CD14-positive monocyte (primary cell): Measurements from ENCODE around the gene OAF. TPM values are rescaled to one million over a fixed set of nuclear protein-coding genes. Genes with fewer than 3 reads are reported as not detected.

Experiments used
- DNase-seq, 3 donors: peaks; one replicate each; pipeline ENCODE4 v3.0.0-alpha.2; 2011 to 2022
- H2AFZ ChIP-seq: 2 replicates; pipeline ENCODE4 v1.6.0; 2012; ENCODE audit warnings: mild to moderate bottlenecking, low read depth, low read length, inconsistent platforms; ENCODE audit not compliant: insufficient read depth, poor library complexity, severe bottlenecking
- H3K27ac ChIP-seq, 2 donors: 1 replicate in 1 of 2; 2 replicates in 1 of 2; pipeline ENCODE4 v1.5.1; 2012 to 2013; ENCODE audit warnings: low read length in 2 of 2, control low read depth in 1 of 2, inconsistent platforms in 1 of 2, low read depth in 1 of 2, mild to moderate bottlenecking in 1 of 2
- H3K27me3 ChIP-seq, 2 donors: one replicate each; pipeline versions ENCODE4 v1.6.0 to v1.6.1; 2011 to 2013; ENCODE audit warnings: low read length in 2 of 2; ENCODE audit not compliant: control insufficient read depth in 2 of 2, insufficient read depth in 2 of 2
- H3K36me3 ChIP-seq, 2 donors: replicated peaks in 1 of 2; 1 replicate in 1 of 2; 2 replicates in 1 of 2; pipeline versions ENCODE4 v1.5.1 to v1.6.1; 2012 to 2013; ENCODE audit warnings: low read length in 2 of 2, control low read depth in 1 of 2, inconsistent platforms in 1 of 2, mild to moderate bottlenecking in 1 of 2; ENCODE audit not compliant: insufficient read depth in 2 of 2, control insufficient read depth in 1 of 2
- H3K4me1 ChIP-seq, 2 donors: 1 replicate in 1 of 2; 2 replicates in 1 of 2; pipeline versions ENCODE4 v1.5.1 to v1.6.1; 2012 to 2013; ENCODE audit warnings: low read length in 2 of 2, control low read depth in 1 of 2, inconsistent platforms in 1 of 2, mild to moderate bottlenecking in 1 of 2, moderate library complexity in 1 of 2; ENCODE audit not compliant: insufficient read depth in 2 of 2, control insufficient read depth in 1 of 2
- H3K4me2 ChIP-seq: replicated peaks from 2 replicates; pipeline ENCODE3; 2012; ENCODE audit warnings: low read length, moderate library complexity, mild to moderate bottlenecking; ENCODE audit not compliant: poor library complexity, severe bottlenecking; ENCODE audit errors: extremely low read depth
- H3K4me3 ChIP-seq, 3 experiments: fragments of 200-600 bp in 1 of 3; sonication (generic) in 1 of 3; replicated peaks in 1 of 3; 1 replicate in 2 of 3; 2 replicates in 1 of 3; pipeline ENCODE4 v1.5.1; 2011 to 2013; ENCODE audit warnings: low read length in 3 of 3, mild to moderate bottlenecking in 3 of 3, control low read depth in 2 of 3, low read depth in 2 of 3, inconsistent platforms in 1 of 3, moderate library complexity in 1 of 3
- H3K79me2 ChIP-seq: 2 replicates; pipeline ENCODE4 v1.6.0; 2012; ENCODE audit warnings: mild to moderate bottlenecking, control low read depth, inconsistent platforms, low read length, moderate library complexity; ENCODE audit not compliant: insufficient read depth
- H3K9ac ChIP-seq: 2 replicates; pipeline ENCODE4 v1.6.0; 2017; ENCODE audit warnings: low read length, mild to moderate bottlenecking; ENCODE audit not compliant: insufficient read depth, poor library complexity, severe bottlenecking
- H3K9me3 ChIP-seq, 2 donors: replicated peaks in 1 of 2; 1 replicate in 1 of 2; 2 replicates in 1 of 2; pipeline versions ENCODE4 v1.5.1 to v1.6.1; 2012 to 2013; ENCODE audit warnings: low read length in 2 of 2, control low read depth in 1 of 2; ENCODE audit not compliant: control insufficient read depth in 1 of 2, insufficient read depth in 1 of 2
- H4K20me1 ChIP-seq: 2 replicates; pipeline ENCODE4 v1.6.0; 2012; ENCODE audit warnings: mild to moderate bottlenecking, low read length, control low read depth, moderate library complexity; ENCODE audit not compliant: insufficient read depth
- H3K27ac Mint-ChIP-seq, 7 donors: one replicate each; pipeline ENCODE4 v1.8.0; 2020; ENCODE audit warnings: mild to moderate bottlenecking in 7 of 7, mixed read lengths in 7 of 7, moderate library complexity in 6 of 7, inconsistent platforms in 2 of 7
- H3K27me3 Mint-ChIP-seq, 3 donors: one replicate each; pipeline ENCODE4 v1.8.0; 2021 to 2022; ENCODE audit warnings: low read depth in 3 of 3, mild to moderate bottlenecking in 3 of 3, mixed read lengths in 3 of 3, moderate library complexity in 3 of 3, inconsistent platforms in 1 of 3
- H3K36me3 Mint-ChIP-seq, 2 donors: one replicate each; pipeline ENCODE4 v1.8.0; 2020; ENCODE audit warnings: mixed read lengths in 2 of 2, inconsistent platforms in 1 of 2, mild to moderate bottlenecking in 1 of 2
- H3K4me1 Mint-ChIP-seq: one replicate; pipeline ENCODE4 v1.8.0; 2020; ENCODE audit warnings: mild to moderate bottlenecking, mixed read lengths
- H3K4me3 Mint-ChIP-seq, 2 donors: one replicate each; pipeline ENCODE4 v1.8.0; 2020; ENCODE audit warnings: mild to moderate bottlenecking in 2 of 2, mixed read lengths in 2 of 2, moderate library complexity in 1 of 2
- H3K9me3 Mint-ChIP-seq, 7 donors: one replicate each; pipeline ENCODE4 v1.8.0; 2020 to 2022; ENCODE audit warnings: mixed read lengths in 7 of 7, mild to moderate bottlenecking in 6 of 7, moderate library complexity in 6 of 7, inconsistent platforms in 2 of 7
- CTCF ChIP-seq: fragments of 200-600 bp; IDR thresholded peaks from one replicate; pipeline ENCODE4 v1.8.0; 2022; ENCODE audit warnings: antibody characterized with exemption, mild to moderate bottlenecking
- WGBS: methylation state at CpG from one replicate; pipeline ENCODE4 v1.1.5; 2013; ENCODE audit warnings: missing lambda C conversion rate; ENCODE audit not compliant: insufficient coverage; 5-methylcytosine and 5-hydroxymethylcytosine counted together
- intact Hi-C, 2 donors: fragments of 100-400 bp; cut with micrococcal nuclease; formaldehyde crosslinking; loops; one replicate each; pipeline versions ENCODE4 v1.15.0 to v1.15.1; 2023
- polyA plus RNA-seq, 3 donors: library from polyadenylated mRNA; depleted of rRNA in 1 of 3; unstranded in 2 of 3; stranded (reverse) in 1 of 3; fragments of 300-500 nt in 2 of 3; fragments of >200 nt in 1 of 3; fragmentation: Illumina TruSeq in 2 of 3; gene quantifications; 1 replicate in 2 of 3; 2 replicates in 1 of 3; pipeline ENCODE4 v1.2.3, GENCODE V29; 2012 to 2021

OAF gene
- polyA plus RNA-seq, 3 donors: 31.5 to 57.2 (median 49.2) TPM

- H3K4me1 Mint-ChIP-seq: peaks cover 42% of the 10 kb centered on the region
- H3K4me2 ChIP-seq: no peak overlapping the region
These were observed 3.7 kb downstream of the OAF start for GRCh38 chr11:120214581-120214980.

GRCh38 chr11:120215634-120216033 is 4.8 kb downstream of the OAF start:
- Histone ChIP-seq H3K4me1 (peaks cover 19 to 22% of the 10 kb centered on the region in 2 donors), H3K4me3 (no peak overlapping the region)

More at GRCh38 chr11:120214581-120214980, 3.7 kb downstream of the OAF start:
- no peaks in the 10 kb centered on the region for H3K9me3 Mint-ChIP-seq
- Histone ChIP-seq H3K27me3 (no peaks in the 10 kb centered on the region), H4K20me1 (peaks cover 76% of the 10 kb centered on the region), H3K79me2 (peaks cover 73% of the 10 kb centered on the region), H3K4me1 (peaks cover 27 to 30% of the 10 kb centered on the region in 2 donors), H2AFZ (no peak overlapping the region), H3K9ac (no peak overlapping the region), H3K9me3 (no peaks in the 10 kb centered on the region), H3K4me3 (no peak overlapping the region), H3K27ac (no peak overlapping the region), H3K36me3 (peaks cover 15 to 52% of the 10 kb centered on the region in 2 donors)
- peaks cover 43 to 60% of the 10 kb centered on the region in 2 donors for H3K36me3 Mint-ChIP-seq
- 98% methylated on average over 5 of the region's 7 CpGs for WGBS
- H3K4me3 Mint-ChIP-seq: no peak overlapping the region
- intact Hi-C loops: no loop called here
- H3K27me3 Mint-ChIP-seq: peaks cover 1 to 3% (median 1%) of the 10 kb centered on the region in 3 donors
- TF ChIP-seq CTCF: no peak
- peak overlapping the region in 1 of 7 donors; percentile 35 for H3K27ac Mint-ChIP-seq
- DNase-seq: no peak

More at GRCh38 chr11:120215634-120216033, 4.8 kb downstream of the OAF start:
- H3K36me3 Mint-ChIP-seq: peaks cover 52 to 69% of the 10 kb centered on the region in 2 donors
- H2AFZ ChIP-seq: no peak overlapping the region
- no CpG with 5 or more reads among the region's 5 CpGs for WGBS
- H3K27ac ChIP-seq: no peak overlapping the region
- peaks cover 40% of the 10 kb centered on the region for H3K4me1 Mint-ChIP-seq
- peaks cover 18 to 63% of the 10 kb centered on the region in 2 donors for H3K36me3 ChIP-seq
- peaks cover 75% of the 10 kb centered on the region for H3K79me2 ChIP-seq
- no peak overlapping the region for H3K27ac Mint-ChIP-seq
- no peak for TF ChIP-seq CTCF
- no peak overlapping the region for H3K4me2 ChIP-seq
- H3K27me3 ChIP-seq: no peaks in the 10 kb centered on the region
- H4K20me1 ChIP-seq: peaks cover 86% of the 10 kb centered on the region
- no peak for DNase-seq
- H3K9ac ChIP-seq: no peak overlapping the region
- H3K4me3 Mint-ChIP-seq: no peak overlapping the region
- intact Hi-C loops: no loop called here
- H3K27me3 Mint-ChIP-seq: peaks cover 0 to 3% (median 1%) of the 10 kb centered on the region in 3 donors
- H3K9me3 Mint-ChIP-seq: no peaks in the 10 kb centered on the region
- H3K9me3 ChIP-seq: no peaks in the 10 kb centered on the region
